K562 (cell line): ENCODE measurements around the gene HSD11B1L. TPM values are rescaled to one million over a fixed set of nuclear protein-coding genes. Genes with fewer than 3 reads are reported as not detected.
A peak's percentile ranks its signal among the peaks of the same experiment; 100 is the strongest.
"Not testable (repeated sequence)": the region's sequence is repeated elsewhere in the genome, so short reads cannot be mapped to it uniquely, and the experiment has no call there.

Source experiments
- ATAC-seq: fragments of 200-7000 bp; cut with Tn5 transposase; 3 replicates; pipeline ENCODE4 v1.9.1; 2020; ENCODE audit warnings: moderate library complexity
- BruUV-seq: library from RNA; stranded (reverse); fragments of 400-500 nt; replicated peaks from 2 replicates; lab custom pipeline; 2021; lab: Mats Ljungman, UMichigan
- CTCF ChIA-PET: fragments of 300-600 bp; formaldehyde crosslinking; extraction: SDS; loops from one replicate; lab custom pipeline; 2021; ENCODE audit warnings: low intra/inter-chr PET ratio; lab: Yijun Ruan, JAX
- POLR2A ChIA-PET: fragments of 300-600, 350-650 bp; sonication (Branson Sonifier 250); formaldehyde crosslinking; extraction: SDS; loops from one replicate; lab custom pipeline; 2021; ENCODE audit warnings: antibody characterized with exemption, inconsistent platforms; lab: Yijun Ruan, JAX
- DNase-seq, 4 experiments: peaks; one replicate each; pipeline versions ENCODE4 v3.0.0 to v3.0.0-alpha.2; 2011 to 2018; ENCODE audit warnings: low spot score in 3 of 4, mixed read lengths in 3 of 4; ENCODE audit errors: extremely low read depth in 1 of 4
- FAIRE-seq: peaks from 2 replicates; lab custom pipeline; 2011; peaks lifted over from hg19 to GRCh38; lab: Jason Lieb, UNC
- H2AFZ ChIP-seq: 2 replicates; pipeline ENCODE4 v1.6.0; 2011; ENCODE audit warnings: low read depth, low read length, control low read depth, inconsistent platforms
- H3K27ac ChIP-seq: fragments of 200-600 bp; 3 replicates; pipeline ENCODE4 v1.8.0; 2011; ENCODE audit warnings: low read depth, mild to moderate bottlenecking, control low read depth, inconsistent platforms, low read length, moderate library complexity, mixed read lengths; ENCODE audit errors: extremely low read depth
- H3K27me3 ChIP-seq, 2 experiments: fragments of 300-600 bp in 1 of 2; 2 replicates in 1 of 2; 3 replicates in 1 of 2; pipeline versions ENCODE4 v1.6.0 to v1.8.0; 2011; ENCODE audit warnings: inconsistent platforms in 2 of 2, low read length in 2 of 2, mild to moderate bottlenecking in 1 of 2, mixed read lengths in 1 of 2, moderate library complexity in 1 of 2; ENCODE audit not compliant: control insufficient read depth in 2 of 2, insufficient read depth in 2 of 2
- H3K36me3 ChIP-seq: fragments of 300-600 bp; 3 replicates; pipeline ENCODE4 v1.8.0; 2011; ENCODE audit warnings: mild to moderate bottlenecking, low read length, inconsistent platforms; ENCODE audit not compliant: control insufficient read depth, insufficient read depth
- H3K4me1 ChIP-seq, 2 experiments: fragments of 200-600 bp in 1 of 2; replicated peaks in 1 of 2; 2 replicates in 1 of 2; 3 replicates in 1 of 2; pipeline versions ENCODE4 v1.5.1 to v1.8.0; 2011; ENCODE audit warnings: inconsistent platforms in 2 of 2, low read length in 2 of 2, mild to moderate bottlenecking in 1 of 2, mixed read lengths in 1 of 2, moderate library complexity in 1 of 2; ENCODE audit not compliant: control insufficient read depth in 2 of 2, insufficient read depth in 2 of 2
- H3K4me2 ChIP-seq: 2 replicates; pipeline ENCODE4 v1.6.1; 2011; ENCODE audit warnings: low read length, control low read depth, inconsistent platforms, mixed read lengths; ENCODE audit not compliant: insufficient read depth
- H3K4me3 ChIP-seq: fragments of 200-600 bp; sonication (generic), shearing (Covaris generic); 2 replicates; pipeline ENCODE4 v1.5.1; 2016; ENCODE audit warnings: control low read depth, inconsistent platforms
- H3K79me2 ChIP-seq: fragments of 200-600 bp; 3 replicates; pipeline ENCODE4 v1.8.0; 2011; ENCODE audit warnings: low read length, inconsistent platforms; ENCODE audit not compliant: control insufficient read depth, insufficient read depth
- H3K9ac ChIP-seq, 2 experiments: 2 replicates each; pipeline versions ENCODE4 v1.6.0 to v1.6.1; 2011; ENCODE audit warnings: low read depth in 2 of 2, low read length in 2 of 2, control low read depth in 1 of 2, inconsistent platforms in 1 of 2, mild to moderate bottlenecking in 1 of 2, mixed read lengths in 1 of 2; ENCODE audit not compliant: insufficient read depth in 1 of 2
- H3K9me1 ChIP-seq: one replicate; pipeline ENCODE4 v1.6.0; 2011; ENCODE audit warnings: inconsistent platforms, mild to moderate bottlenecking, low read length, moderate library complexity; ENCODE audit not compliant: control insufficient read depth, insufficient read depth
- H3K9me3 ChIP-seq: replicated peaks from 2 replicates; pipeline ENCODE4 v1.5.1; 2011; ENCODE audit warnings: low read depth, low read length, inconsistent platforms; ENCODE audit not compliant: control insufficient read depth, insufficient read depth
- H4K20me1 ChIP-seq: replicated peaks from 2 replicates; pipeline ENCODE4 v1.6.1; 2011; ENCODE audit warnings: low read length, inconsistent platforms, mixed read lengths; ENCODE audit not compliant: control insufficient read depth, insufficient read depth
- HBP1 ChIP-seq: fragments of 450-650 bp; formaldehyde crosslinking; IDR thresholded peaks from 2 replicates; pipeline ENCODE4 v1.4.0; 2022; ENCODE audit warnings: missing genetic modification characterization
- WGBS: fragments of 100-300 bp; shearing (Covaris generic); methylation state at CpG from one replicate; pipeline ENCODE4 v1.1.6; 2016; ENCODE audit warnings: low coverage, mixed read lengths; ENCODE audit not compliant: insufficient coverage; ENCODE audit errors: missing lambda C conversion rate; 5-methylcytosine and 5-hydroxymethylcytosine counted together
- in situ Hi-C: fragments of 300-500 bp; cut with MboI; formaldehyde crosslinking; loops from 4 replicates; pipeline ENCODE4 v1.15.0; 2018; ENCODE audit warnings: inconsistent platforms, mixed read lengths
- intact Hi-C: fragments of 100-400 bp; cut with micrococcal nuclease; formaldehyde crosslinking; loops from 2 replicates; pipeline ENCODE4 v1.14.2; 2022
- polyA plus RNA-seq, 8 experiments: library from polyadenylated mRNA; depleted of rRNA in 4 of 8; stranded (reverse) in 5 of 8; unstranded in 3 of 8; fragments of >200 nt; fragmentation: Nextera tagmentation in 2 of 8; fragmentation: Illumina TruSeq in 1 of 8; extraction: Ambion mirVana in 2 of 8; extraction: Trizol in 1 of 8; gene quantifications; 2 replicates each; pipeline versions ENCODE4 v1.2.1 to v1.2.3, GENCODE V29; 2011 to 2014; ENCODE audit warnings: inconsistent platforms in 1 of 8, missing spikeins in 1 of 8
- total RNA-seq, 7 experiments: library from RNA; depleted of rRNA in 6 of 7; stranded (reverse); fragments of >200 nt in 6 of 7; fragmentation: Illumina TruSeq in 2 of 7; extraction: Trizol in 2 of 7; gene quantifications; 2 replicates each; pipeline versions ENCODE4 v1.2.1 to v1.2.3, GENCODE V29; 2011 to 2021; ENCODE audit warnings: low replicate concordance in 1 of 7
- TF ChIP-seq, protein P1 (sequence below): IDR thresholded peaks from 2 replicates; pipeline ENCODE4 v1.6.1; 2016; ENCODE audit warnings: missing genetic modification characterization, missing compliant biosample characterization

Gene HSD11B1L
- total and polyA plus RNA-seq, 9 of the 15 experiments (the other 6 are each of a cell fraction or from before 2014, with no cell fraction given), result 0.31 to 7.7 (median 2.3) TPM

DNA sequence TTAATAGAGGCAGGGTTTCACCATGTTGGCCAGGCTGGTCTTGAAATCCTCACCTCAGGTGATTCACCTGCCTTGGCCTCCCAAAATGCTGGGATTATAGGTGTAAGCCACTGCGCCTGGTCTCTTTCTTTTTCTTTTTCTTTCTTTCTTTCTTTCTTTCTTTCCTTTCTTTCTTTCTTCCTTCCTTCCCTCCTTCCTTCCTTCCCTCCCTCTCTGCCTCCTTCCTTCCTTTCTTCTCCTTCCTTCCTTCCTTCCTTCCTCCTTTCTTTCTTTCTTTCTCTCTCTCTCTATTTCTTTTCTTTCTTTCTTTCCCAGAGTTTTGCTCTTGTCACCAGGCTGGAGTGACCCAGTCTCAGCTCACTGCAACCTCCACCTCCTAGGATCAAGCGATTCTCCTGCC, 52.3 kb downstream of the HSD11B1L start:
- ATAC-seq, H3K4me3 ChIP-seq, intact Hi-C loops, H3K4me1 ChIP-seq, in situ Hi-C loops, CTCF ChIA-PET, H4K20me1 ChIP-seq, DNase-seq, H2AFZ ChIP-seq: not testable (repeated sequence)
- POLR2A ChIA-PET, result interaction anchor here (0.6 to 2.5 kb wide), 5 partner anchors 8 to 44 kb away, joined by 3 to 12 read pairs (median 6); partner anchors contain the start of genes CATSPERD and LONP1
- WGBS, result no CpG with 5 or more reads among the region's 2 CpGs
- H3K27me3 ChIP-seq, result peaks cover 6 to 18% of the 10 kb centered on the region in 2 experiments; a peak in 4 of 5 replicates
- TF ChIP-seq, protein P1, sequence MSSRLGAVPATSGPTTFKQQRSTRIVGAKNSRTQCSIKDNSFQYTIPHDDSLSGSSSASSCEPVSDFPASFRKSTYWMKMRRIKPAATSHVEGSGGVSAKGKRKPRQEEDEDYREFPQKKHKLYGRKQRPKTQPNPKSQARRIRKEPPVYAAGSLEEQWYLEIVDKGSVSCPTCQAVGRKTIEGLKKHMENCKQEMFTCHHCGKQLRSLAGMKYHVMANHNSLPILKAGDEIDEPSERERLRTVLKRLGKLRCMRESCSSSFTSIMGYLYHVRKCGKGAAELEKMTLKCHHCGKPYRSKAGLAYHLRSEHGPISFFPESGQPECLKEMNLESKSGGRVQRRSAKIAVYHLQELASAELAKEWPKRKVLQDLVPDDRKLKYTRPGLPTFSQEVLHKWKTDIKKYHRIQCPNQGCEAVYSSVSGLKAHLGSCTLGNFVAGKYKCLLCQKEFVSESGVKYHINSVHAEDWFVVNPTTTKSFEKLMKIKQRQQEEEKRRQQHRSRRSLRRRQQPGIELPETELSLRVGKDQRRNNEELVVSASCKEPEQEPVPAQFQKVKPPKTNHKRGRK (tag), result peak; percentile 88
- TF ChIP-seq HBP1 (CRISPR knock-in tag), result 0 out of 2 replicates have a peak, but pooled peaks have one; percentile 16
- TF ChIP-seq, all 486 proteins: peak for 2; not testable (repeated sequence) for 484
- H3K9me3 ChIP-seq, H3K4me2 ChIP-seq, BruUV-seq, H3K9me1 ChIP-seq, H3K36me3 ChIP-seq, H3K27ac ChIP-seq, H3K9ac ChIP-seq, FAIRE-seq, H3K79me2 ChIP-seq: not testable (repeated sequence)

Other genes starting within 250 kb of the HSD11B1L start
Only the 7 nearest of the 17 such genes appear.
- gene SAFB2, start 58.3 kb upstream of the HSD11B1L start, total RNA-seq (2014; rRNA removed), result 56.1 and 74.0 TPM in 2 replicates
- 45.7 and 45.8 TPM in 2 replicates for gene SAFB2, start 58.3 kb upstream of the HSD11B1L start, total RNA-seq (2014; rRNA removed; fragmentation: Illumina TruSeq; extraction: Trizol)
- 45.6 and 47.3 TPM in 2 replicates for gene SAFB2, start 58.3 kb upstream of the HSD11B1L start, total RNA-seq (2015; rRNA removed; fragmentation: Illumina TruSeq; extraction: Trizol)
- 91.5 and 103 TPM in 2 replicates for gene SAFB2, start 58.3 kb upstream of the HSD11B1L start, total RNA-seq (2021)
- gene SAFB2, start 58.3 kb upstream of the HSD11B1L start, polyA plus RNA-seq (2011; rRNA removed), result 21.2 and 31.1 TPM in 2 replicates
- 42.3 and 54.8 TPM in 2 replicates for gene SAFB2, start 58.3 kb upstream of the HSD11B1L start, polyA plus RNA-seq (2014; fragmentation: Illumina TruSeq; extraction: Trizol)
- gene SAFB2, start 58.3 kb upstream of the HSD11B1L start, polyA plus RNA-seq (2014; fragmentation: Nextera tagmentation; extraction: Ambion mirVana), result 1 to 10 TPM; 4.5 to 6.9 TPM
- gene SAFB2, start 58.3 kb upstream of the HSD11B1L start, polyA plus RNA-seq (2014; rRNA removed), result 63.2 and 65.0 TPM in 2 replicates
- gene SAFB, start 57.9 kb upstream of the HSD11B1L start, total RNA-seq (2014; rRNA removed), result 93.3 and 124 TPM in 2 replicates
- gene SAFB, start 57.9 kb upstream of the HSD11B1L start, total RNA-seq (2014; rRNA removed; fragmentation: Illumina TruSeq; extraction: Trizol), result 62.5 and 67.0 TPM in 2 replicates
- 83.1 and 84.6 TPM in 2 replicates for gene SAFB, start 57.9 kb upstream of the HSD11B1L start, total RNA-seq (2015; rRNA removed; fragmentation: Illumina TruSeq; extraction: Trizol)
- gene SAFB, start 57.9 kb upstream of the HSD11B1L start, total RNA-seq (2021), result 122 and 151 TPM in 2 replicates
- 37.6 and 39.2 TPM in 2 replicates for gene SAFB, start 57.9 kb upstream of the HSD11B1L start, polyA plus RNA-seq (2011; rRNA removed)
- 87.3 and 93.8 TPM in 2 replicates for gene SAFB, start 57.9 kb upstream of the HSD11B1L start, polyA plus RNA-seq (2014; fragmentation: Illumina TruSeq; extraction: Trizol)
- gene SAFB, start 57.9 kb upstream of the HSD11B1L start, polyA plus RNA-seq (2014; fragmentation: Nextera tagmentation; extraction: Ambion mirVana), result 1 to 10 TPM; 1.1 to 1.8 TPM
- 124 and 127 TPM in 2 replicates for gene SAFB, start 57.9 kb upstream of the HSD11B1L start, polyA plus RNA-seq (2014; rRNA removed)
- 220 and 383 TPM in 2 replicates for gene MICOS13, start 511 bp upstream of the HSD11B1L start, total RNA-seq (2014; rRNA removed)
- 19.1 and 24.6 TPM in 2 replicates for gene MICOS13, start 511 bp upstream of the HSD11B1L start, total RNA-seq (2014; rRNA removed; fragmentation: Illumina TruSeq; extraction: Trizol)
- 94.0 and 105 TPM in 2 replicates for gene MICOS13, start 511 bp upstream of the HSD11B1L start, total RNA-seq (2015; rRNA removed; fragmentation: Illumina TruSeq; extraction: Trizol)
- gene MICOS13, start 511 bp upstream of the HSD11B1L start, total RNA-seq (2021), result 95.4 and 113 TPM in 2 replicates
- 32.1 and 42.6 TPM in 2 replicates for gene MICOS13, start 511 bp upstream of the HSD11B1L start, polyA plus RNA-seq (2011; rRNA removed)
- gene MICOS13, start 511 bp upstream of the HSD11B1L start, polyA plus RNA-seq (2014; fragmentation: Illumina TruSeq; extraction: Trizol), result 41.2 and 69.4 TPM in 2 replicates
- gene MICOS13, start 511 bp upstream of the HSD11B1L start, polyA plus RNA-seq (2014; fragmentation: Nextera tagmentation; extraction: Ambion mirVana), result 10 to 100 TPM; 15.5 to 49.4 TPM
- gene MICOS13, start 511 bp upstream of the HSD11B1L start, polyA plus RNA-seq (2014; rRNA removed), result 124 and 202 TPM in 2 replicates
- gene RPL36, start 9.3 kb downstream of the HSD11B1L start, total RNA-seq (2014; rRNA removed), result 2,132 and 2,298 TPM in 2 replicates
- gene RPL36, start 9.3 kb downstream of the HSD11B1L start, total RNA-seq (2014; rRNA removed; fragmentation: Illumina TruSeq; extraction: Trizol), result 392 and 590 TPM in 2 replicates
- gene RPL36, start 9.3 kb downstream of the HSD11B1L start, total RNA-seq (2015; rRNA removed; fragmentation: Illumina TruSeq; extraction: Trizol), result 1,406 and 1,507 TPM in 2 replicates
- 1,327 and 1,377 TPM in 2 replicates for gene RPL36, start 9.3 kb downstream of the HSD11B1L start, total RNA-seq (2021)
- 695 and 1,029 TPM in 2 replicates for gene RPL36, start 9.3 kb downstream of the HSD11B1L start, polyA plus RNA-seq (2011; rRNA removed)
- gene RPL36, start 9.3 kb downstream of the HSD11B1L start, polyA plus RNA-seq (2014; fragmentation: Illumina TruSeq; extraction: Trizol), result 350 and 728 TPM in 2 replicates
- gene RPL36, start 9.3 kb downstream of the HSD11B1L start, polyA plus RNA-seq (2014; fragmentation: Nextera tagmentation; extraction: Ambion mirVana), result 1,000 to 10,000 TPM; 3,132 to 3,412 TPM
- gene RPL36, start 9.3 kb downstream of the HSD11B1L start, polyA plus RNA-seq (2014; rRNA removed), result 1,530 and 1,653 TPM in 2 replicates
- 202 and 214 TPM in 2 replicates for gene LONP1, start 39.1 kb downstream of the HSD11B1L start, total RNA-seq (2014; rRNA removed)
- gene LONP1, start 39.1 kb downstream of the HSD11B1L start, total RNA-seq (2014; rRNA removed; fragmentation: Illumina TruSeq; extraction: Trizol), result 26.9 and 37.3 TPM in 2 replicates
- gene LONP1, start 39.1 kb downstream of the HSD11B1L start, total RNA-seq (2015; rRNA removed; fragmentation: Illumina TruSeq; extraction: Trizol), result 89.1 and 89.8 TPM in 2 replicates
- 207 and 238 TPM in 2 replicates for gene LONP1, start 39.1 kb downstream of the HSD11B1L start, total RNA-seq (2021)
- gene LONP1, start 39.1 kb downstream of the HSD11B1L start, polyA plus RNA-seq (2011; rRNA removed), result 84.5 and 110 TPM in 2 replicates
- gene LONP1, start 39.1 kb downstream of the HSD11B1L start, polyA plus RNA-seq (2014; fragmentation: Illumina TruSeq; extraction: Trizol), result 76.5 and 160 TPM in 2 replicates
- gene LONP1, start 39.1 kb downstream of the HSD11B1L start, polyA plus RNA-seq (2014; fragmentation: Nextera tagmentation; extraction: Ambion mirVana), result 1 to 10 TPM; 1.1 to 3.7 TPM
- 138 and 161 TPM in 2 replicates for gene LONP1, start 39.1 kb downstream of the HSD11B1L start, polyA plus RNA-seq (2014; rRNA removed)
- gene CATSPERD, start 39.6 kb downstream of the HSD11B1L start, total RNA-seq (2014; rRNA removed), result not detected in 2 replicates
- gene CATSPERD, start 39.6 kb downstream of the HSD11B1L start, total RNA-seq (2014; rRNA removed; fragmentation: Illumina TruSeq; extraction: Trizol), result not detected in 2 replicates
- gene CATSPERD, start 39.6 kb downstream of the HSD11B1L start, total RNA-seq (2015; rRNA removed; fragmentation: Illumina TruSeq; extraction: Trizol), result not detected in 2 replicates
- gene CATSPERD, start 39.6 kb downstream of the HSD11B1L start, total RNA-seq (2021), result not detected in 2 replicates
- not detected in 2 replicates for gene CATSPERD, start 39.6 kb downstream of the HSD11B1L start, polyA plus RNA-seq (2011; rRNA removed)
- gene CATSPERD, start 39.6 kb downstream of the HSD11B1L start, polyA plus RNA-seq (2014; fragmentation: Illumina TruSeq; extraction: Trizol), result not detected in 2 replicates
- not detected for gene CATSPERD, start 39.6 kb downstream of the HSD11B1L start, polyA plus RNA-seq (2014; fragmentation: Nextera tagmentation; extraction: Ambion mirVana)
- not detected in 2 replicates for gene CATSPERD, start 39.6 kb downstream of the HSD11B1L start, polyA plus RNA-seq (2014; rRNA removed)
- 5.4 and 8.0 TPM in 2 replicates for gene PRR22, start 103.7 kb downstream of the HSD11B1L start, total RNA-seq (2014; rRNA removed)
- gene PRR22, start 103.7 kb downstream of the HSD11B1L start, total RNA-seq (2014; rRNA removed; fragmentation: Illumina TruSeq; extraction: Trizol), result 0.11 and 0.22 TPM in 2 replicates
- 1.9 and 2.7 TPM in 2 replicates for gene PRR22, start 103.7 kb downstream of the HSD11B1L start, total RNA-seq (2015; rRNA removed; fragmentation: Illumina TruSeq; extraction: Trizol)
- 9.3 and 12.0 TPM in 2 replicates for gene PRR22, start 103.7 kb downstream of the HSD11B1L start, total RNA-seq (2021)
- 1.4 and 2.2 TPM in 2 replicates for gene PRR22, start 103.7 kb downstream of the HSD11B1L start, polyA plus RNA-seq (2011; rRNA removed)
- gene PRR22, start 103.7 kb downstream of the HSD11B1L start, polyA plus RNA-seq (2014; fragmentation: Illumina TruSeq; extraction: Trizol), result 1.1 and 3.7 TPM in 2 replicates
- under 1 TPM in 1 of 2 experiments, not detected in 1; 0.03 TPM for gene PRR22, start 103.7 kb downstream of the HSD11B1L start, polyA plus RNA-seq (2014; fragmentation: Nextera tagmentation; extraction: Ambion mirVana)
- gene PRR22, start 103.7 kb downstream of the HSD11B1L start, polyA plus RNA-seq (2014; rRNA removed), result 8.5 and 8.9 TPM in 2 replicates